Testis (tissue), 2 donors: ENCODE data around the gene USP15.

ENCODE experiments used
- CTCF ChIP-seq, 3 experiments: fragments of 450-650 bp in 2 of 3; fragments of 200-600 bp in 1 of 3; sonication (generic) in 1 of 3; IDR thresholded peaks; one replicate each; pipeline ENCODE4 v1.5.1; 2016 to 2019; ENCODE audit warnings: antibody characterized with exemption in 3 of 3, mild to moderate bottlenecking in 2 of 3, moderate library complexity in 1 of 3
- POLR2A ChIP-seq: fragments of 450-650 bp; IDR thresholded peaks from one replicate; pipeline ENCODE4 v1.6.1; 2017; ENCODE audit warnings: antibody characterized with exemption, mild to moderate bottlenecking, moderate library complexity

- TF ChIP-seq CTCF (IDR thresholded peaks at IDR 0.05) (no peak), POLR2A (no peak)
Measured at GRCh38 chr12:62267480-62267879, 7.3 kb downstream of the USP15 start.
